ENCODE data around the gene FOXJ2.

DNA sequence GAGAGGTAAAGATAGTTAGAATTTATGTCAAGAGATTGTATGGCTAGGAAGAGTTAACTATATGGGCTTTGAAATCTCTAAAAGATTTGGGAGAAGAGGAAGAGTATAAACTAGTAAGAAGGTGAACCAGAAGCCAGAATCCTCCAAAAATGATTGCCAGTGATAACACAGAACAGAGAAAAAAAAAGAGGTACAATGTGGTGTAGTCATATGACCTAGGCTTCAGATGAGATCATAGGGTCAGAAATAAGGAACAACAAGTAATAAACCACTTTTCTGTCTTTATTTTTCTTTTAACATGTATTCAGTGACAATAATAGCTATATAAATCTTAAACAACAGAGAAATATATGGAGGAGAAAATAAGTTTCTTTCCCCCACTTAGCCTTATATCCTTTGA is 47.6 kb downstream of the FOXJ2 start:
- TF ChIP-seq, protein P1, sequence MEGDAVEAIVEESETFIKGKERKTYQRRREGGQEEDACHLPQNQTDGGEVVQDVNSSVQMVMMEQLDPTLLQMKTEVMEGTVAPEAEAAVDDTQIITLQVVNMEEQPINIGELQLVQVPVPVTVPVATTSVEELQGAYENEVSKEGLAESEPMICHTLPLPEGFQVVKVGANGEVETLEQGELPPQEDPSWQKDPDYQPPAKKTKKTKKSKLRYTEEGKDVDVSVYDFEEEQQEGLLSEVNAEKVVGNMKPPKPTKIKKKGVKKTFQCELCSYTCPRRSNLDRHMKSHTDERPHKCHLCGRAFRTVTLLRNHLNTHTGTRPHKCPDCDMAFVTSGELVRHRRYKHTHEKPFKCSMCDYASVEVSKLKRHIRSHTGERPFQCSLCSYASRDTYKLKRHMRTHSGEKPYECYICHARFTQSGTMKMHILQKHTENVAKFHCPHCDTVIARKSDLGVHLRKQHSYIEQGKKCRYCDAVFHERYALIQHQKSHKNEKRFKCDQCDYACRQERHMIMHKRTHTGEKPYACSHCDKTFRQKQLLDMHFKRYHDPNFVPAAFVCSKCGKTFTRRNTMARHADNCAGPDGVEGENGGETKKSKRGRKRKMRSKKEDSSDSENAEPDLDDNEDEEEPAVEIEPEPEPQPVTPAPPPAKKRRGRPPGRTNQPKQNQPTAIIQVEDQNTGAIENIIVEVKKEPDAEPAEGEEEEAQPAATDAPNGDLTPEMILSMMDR (IDR thresholded peaks at IDR 0.05): no peak
- TF ChIP-seq POLR2A (IDR thresholded peaks at IDR 0.05): no peak

Measured in gastroesophageal sphincter (tissue), 3 donors.